Activated naive CD4-positive, alpha-beta T cell treated with anti-CD3 and anti-CD28 coated beads, Interleukin-2, amount 50 U/mL, for 16 hours (primary cell): Measurements from ENCODE around the gene C8A.

Experiments
- DNase-seq: peaks from one replicate; pipeline ENCODE4 v3.0.0-alpha.2; 2020

C8A gene

DNA sequence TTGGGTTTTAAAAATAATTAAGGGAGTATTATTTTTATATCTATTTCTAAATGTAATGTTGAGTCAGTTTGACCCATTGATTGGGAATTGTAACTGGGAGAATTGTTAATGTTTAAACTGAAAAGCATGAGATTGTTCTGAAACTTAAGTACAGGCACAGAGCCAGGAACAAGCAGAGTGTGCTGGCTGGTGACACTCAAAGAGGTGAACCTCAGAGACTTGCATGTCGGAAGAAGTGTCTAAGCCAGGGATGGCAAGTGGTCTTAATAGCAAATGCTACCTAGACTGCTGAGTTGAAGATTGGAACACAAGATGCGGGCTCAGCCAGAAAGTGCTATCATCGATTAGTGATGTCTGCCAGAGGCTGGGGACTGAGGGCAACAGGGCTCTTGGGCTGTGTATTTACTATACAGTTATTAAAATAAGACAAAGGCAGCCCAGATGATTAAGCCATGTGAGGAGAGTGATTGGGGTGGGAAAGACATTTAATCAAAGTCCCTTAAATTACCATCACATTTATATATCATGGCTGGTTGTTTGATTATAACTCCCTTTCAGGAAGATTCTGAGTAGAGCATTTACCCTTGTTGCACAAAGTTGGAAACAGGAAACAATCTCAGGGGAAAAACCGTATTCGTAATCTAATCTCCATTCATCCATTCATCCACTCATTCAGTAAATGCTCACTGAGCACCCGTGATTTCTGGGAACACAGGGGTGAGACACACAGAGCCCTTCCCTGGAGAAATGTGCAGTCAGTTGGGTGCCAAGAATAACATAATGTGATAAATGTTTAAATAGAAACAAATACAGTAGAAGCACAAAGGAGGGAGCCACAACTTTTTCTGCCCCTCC lies 42.8 kb downstream of the C8A start:
- no peak for DNase-seq

DNA sequence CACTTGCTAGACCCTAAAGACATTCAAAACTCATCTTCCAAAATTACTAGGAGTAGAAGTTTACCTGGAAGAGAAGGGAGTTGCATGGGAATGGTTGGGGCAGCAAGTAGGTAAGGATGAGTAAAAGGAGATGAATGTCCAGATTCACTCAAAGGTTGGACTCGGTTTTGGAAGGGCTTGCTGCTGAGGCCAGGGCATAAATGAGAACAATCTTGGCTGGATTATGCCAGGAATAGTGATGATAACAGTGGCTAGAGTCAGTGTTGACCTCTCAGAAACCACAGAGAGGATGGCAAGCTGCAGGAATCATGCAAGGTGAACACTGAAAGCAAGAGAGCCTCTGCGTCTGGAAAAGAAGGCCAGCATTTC lies 43.4 kb downstream of the C8A start:
- no peak for DNase-seq

DNA sequence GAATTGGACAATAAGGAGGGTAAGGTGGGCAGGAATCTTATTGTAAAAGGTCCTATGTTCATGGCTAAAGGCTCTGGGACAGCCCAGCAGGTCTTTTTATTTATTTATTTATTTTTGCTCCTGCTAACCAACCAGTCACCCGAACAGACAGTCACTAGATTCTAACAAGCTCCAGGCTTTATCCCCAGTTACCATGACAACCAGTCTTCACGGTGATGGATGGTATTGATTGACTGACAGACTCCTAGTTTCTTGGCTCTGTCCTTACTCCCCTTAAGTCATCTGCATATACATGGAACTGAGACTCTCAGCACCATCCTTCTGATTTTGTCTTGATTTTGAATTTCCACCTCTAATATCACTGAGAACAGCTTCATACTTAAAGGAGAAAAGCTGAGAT lies 44.3 kb downstream of the C8A start:
- no peak for DNase-seq

DNA sequence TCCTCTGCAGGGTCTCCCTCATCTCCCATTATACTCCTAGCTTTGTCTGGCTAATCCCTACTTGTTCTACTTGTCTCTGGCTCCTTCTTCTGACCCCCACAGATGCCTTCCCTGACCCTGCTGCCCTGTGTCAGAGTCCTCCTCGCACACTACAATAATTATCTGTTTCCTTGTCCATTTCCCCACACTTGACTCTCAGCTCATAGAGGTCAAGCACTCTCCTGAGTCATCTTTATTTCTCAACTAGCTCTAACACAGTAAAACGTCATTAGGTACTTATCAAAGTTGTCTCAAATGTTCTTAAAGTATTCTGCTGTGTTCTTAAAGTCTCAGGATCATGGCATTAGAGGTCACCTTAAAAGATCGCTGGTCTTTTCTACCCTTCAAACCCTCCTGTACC lies 47.1 kb downstream of the C8A start:
- no peak for DNase-seq

DNA sequence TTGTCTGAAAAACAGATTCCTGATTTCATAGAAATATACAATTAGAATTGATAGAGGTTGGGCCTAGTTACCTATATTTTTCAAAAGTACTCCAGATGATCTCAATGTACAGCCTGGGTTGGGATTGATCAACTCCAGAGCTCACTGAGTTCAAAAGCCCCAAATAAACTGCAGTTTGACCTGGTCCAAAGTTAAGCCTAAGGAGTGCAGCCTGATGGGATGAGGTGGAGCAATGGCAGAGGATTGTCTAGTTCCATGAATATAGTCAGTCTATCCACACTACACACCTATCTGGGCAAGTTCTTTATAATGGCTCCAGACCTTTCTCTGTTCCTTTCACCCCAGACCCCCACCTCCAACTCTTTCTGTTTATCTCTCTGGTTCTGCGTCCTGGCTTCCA lies 49.2 kb downstream of the C8A start:
- DNase-seq = no peak

DNA sequence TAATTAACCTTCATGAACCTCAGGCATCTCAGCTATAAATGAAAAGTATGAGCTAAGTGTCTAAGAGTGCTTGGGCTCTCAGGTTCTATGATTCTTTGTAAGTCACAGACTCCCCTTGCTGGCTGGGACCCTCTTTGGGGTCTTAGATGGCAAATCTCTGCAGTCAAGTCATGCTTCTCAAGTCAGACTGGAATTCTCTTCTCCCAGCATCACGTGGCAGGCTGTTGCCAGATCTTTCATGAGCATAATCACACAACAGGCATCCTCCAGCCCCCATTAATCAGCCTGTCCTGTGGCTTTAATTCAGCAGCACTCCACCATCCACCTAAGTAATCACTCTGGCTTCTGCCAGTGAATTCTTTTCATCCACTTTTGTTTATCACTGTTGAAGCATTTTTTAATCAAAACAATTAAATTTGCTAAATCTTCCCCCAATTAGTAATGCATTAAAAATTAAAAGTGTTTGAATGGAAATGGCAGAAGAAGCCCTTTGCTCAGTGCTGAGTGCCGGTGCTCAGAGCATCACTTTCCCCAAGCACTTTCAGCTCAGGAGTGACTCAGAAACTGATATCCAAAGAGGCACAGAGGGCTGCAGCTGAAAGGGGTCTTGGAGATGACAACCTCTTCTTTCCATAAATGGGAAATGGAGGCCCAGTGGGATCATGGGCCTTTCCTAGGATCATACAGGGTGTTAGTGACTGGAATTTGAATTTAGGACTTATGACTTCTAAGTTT lies 50.2 kb downstream of the C8A start:
- DNase-seq = no peak

DNA sequence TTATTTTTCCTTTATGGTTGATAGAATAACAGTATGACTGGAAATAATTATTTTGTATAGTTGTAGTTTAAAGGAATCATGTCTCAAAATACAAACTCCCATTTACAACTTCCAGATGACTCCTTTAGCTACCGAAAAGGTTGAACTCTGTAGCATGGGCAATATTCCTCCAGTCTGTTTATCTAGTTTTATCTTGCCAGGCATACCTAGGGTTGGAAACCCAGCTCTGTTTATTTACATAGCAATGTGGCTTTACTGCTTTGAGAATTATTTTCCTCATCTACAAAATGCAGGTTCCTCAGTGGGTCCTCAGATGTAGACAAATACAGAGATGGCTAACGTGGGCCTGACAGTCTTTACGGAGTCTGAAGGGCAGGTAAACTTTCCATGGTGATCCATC lies 51.1 kb downstream of the C8A start:
- DNase-seq = no peak

DNA sequence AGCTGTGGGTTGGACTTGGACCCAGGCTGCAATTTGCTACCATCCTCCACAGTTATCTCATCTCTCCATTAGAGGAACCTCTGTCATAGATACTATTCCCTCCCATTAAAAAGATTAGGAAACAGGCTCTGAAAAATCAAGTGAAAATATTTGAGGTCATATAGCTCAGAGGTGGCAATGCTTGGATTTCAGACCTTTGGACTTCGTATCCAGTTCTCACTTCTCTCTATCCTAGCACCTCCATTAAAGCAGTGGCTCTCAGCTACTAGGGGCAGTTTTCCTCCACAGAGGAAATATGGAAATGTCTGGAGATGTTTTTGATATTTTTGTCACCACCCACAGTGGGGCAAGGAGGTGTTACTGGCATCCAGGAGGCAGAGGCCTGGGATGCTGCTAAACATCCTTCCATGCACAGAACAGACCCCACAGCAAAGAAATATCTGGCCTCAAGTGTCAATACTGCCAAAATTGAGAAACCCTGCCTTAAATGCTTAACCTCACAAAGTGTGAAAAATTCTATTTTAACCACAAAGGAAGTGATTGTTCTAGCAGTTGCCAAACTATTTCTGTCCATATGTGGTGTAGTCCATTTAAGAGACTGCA lies 54.1 kb downstream of the C8A start:
- no peak for DNase-seq

DNA sequence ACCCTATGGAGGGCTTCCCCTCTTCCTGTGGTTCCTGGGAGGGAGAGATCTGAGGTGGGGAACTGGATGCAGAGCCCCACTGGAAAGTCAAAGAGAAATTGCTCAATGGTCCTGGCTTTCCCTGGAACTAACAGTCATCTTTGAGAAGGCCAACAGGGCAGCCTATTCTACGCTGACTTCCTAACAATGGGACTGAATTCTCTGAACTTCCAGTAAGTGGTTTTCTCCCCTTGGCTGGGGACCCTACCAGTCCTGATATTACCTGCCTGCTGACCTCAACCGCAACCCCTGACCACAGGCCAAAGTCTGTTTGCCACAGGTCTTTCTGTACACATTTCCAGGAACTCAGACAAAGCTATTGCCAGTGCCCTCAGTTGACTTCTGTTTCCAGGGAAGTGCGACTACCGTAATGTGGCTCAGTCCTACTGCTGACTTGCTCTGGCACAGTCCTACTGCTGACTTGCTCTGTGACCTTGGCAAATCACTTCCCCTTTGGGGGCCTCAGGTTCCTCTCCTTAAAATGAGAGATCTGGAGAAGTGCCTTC lies 55.9 kb downstream of the C8A start:
- DNase-seq = no peak

DNA sequence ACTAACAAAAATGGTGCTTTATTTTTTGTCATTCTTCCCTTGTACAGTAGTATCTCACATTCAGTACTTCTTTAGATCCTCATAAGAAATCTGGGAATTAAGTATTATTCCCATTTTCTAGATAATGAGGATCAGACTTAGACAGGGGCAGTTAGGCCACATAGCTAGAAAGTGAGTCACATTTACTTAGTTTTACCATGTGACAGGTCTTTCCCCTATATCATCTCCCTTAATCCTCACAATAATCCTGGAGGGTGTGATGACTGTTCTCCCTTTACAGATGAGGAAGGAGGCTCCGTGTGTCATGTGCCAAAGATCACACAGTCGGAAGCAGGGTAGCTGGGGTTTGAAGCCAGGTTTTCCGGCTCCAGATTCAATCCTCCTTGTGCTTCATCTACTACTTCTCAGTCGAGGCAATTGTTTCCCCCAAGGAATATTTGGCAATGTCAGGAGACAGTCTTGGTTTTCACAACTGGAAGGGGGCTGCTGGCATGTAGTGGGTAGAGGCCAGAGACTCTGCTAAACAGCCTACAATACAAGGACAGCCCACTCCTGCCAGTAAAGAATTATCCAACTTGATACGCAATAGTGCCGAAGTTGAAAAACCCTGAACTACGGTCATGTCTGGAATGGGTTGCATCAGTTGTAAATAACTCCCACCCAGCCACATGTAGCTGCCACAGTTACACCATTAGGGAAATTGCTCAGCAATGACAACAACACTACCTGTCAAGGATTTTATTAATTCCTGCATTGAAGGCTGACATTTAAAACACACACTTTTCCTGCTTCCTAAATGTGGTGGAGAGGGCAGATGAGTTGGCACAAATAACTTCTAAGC lies 56.7 kb downstream of the C8A start:
- no peak for DNase-seq

DNA sequence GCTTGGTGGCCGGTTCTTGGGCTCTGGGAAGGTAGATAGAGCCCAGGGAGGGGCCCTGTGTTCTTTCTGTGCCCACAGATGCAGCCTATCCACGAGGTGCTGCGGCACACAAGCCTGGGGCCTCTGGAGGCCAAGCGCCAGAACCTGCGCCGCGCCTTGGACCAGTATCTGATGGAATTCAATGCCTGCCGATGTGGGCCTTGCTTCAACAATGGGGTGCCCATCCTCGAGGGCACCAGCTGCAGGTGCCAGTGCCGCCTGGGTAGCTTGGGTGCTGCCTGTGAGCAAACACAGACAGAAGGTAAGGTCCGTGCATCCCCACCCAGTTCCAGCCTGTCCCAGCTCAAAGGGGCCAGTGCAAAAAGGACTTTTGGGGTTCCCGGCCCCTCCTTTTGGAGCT lies 57.7 kb downstream of the C8A start:
- DNase-seq = no peak

DNA sequence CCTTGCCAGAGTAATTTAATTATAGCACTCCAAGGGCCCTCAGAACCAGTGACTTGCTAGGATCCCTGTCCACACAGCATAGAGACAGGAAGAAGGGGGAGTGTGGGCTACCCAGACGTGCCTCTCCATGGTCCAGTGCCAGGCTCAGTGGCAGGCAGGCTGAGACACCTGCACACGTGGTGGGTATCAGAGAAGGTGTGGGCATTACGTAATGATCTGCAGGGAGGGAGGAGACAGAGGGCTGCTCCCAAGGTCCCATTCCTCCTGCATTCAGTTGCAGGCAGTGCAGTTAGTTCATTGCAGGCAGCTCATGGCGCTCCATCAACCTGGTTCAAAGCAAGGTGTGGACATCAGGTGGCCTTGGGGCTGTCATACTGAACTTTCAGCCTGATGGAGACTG lies 61.4 kb downstream of the C8A start:
- no peak for DNase-seq

DNA sequence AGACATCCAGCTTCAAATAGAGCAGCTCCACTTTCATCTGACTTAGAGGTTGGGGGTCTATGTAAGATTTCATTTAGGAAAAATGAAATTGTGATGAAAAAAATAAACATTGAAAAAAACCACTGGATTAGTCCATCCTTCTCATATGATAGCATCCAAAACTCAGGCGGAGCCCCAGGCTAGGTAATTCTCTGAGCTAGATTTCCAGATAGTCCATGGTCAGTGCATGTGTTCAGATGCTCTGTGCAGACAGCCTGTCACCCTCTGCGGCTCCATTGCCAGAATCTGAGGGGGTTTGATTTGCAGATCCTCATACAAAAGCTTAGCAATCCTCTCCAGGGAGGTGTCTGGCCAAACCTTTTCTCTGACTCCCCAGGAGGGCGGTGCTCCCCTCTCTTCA lies 62.0 kb downstream of the C8A start:
- DNase-seq = no peak

DNA sequence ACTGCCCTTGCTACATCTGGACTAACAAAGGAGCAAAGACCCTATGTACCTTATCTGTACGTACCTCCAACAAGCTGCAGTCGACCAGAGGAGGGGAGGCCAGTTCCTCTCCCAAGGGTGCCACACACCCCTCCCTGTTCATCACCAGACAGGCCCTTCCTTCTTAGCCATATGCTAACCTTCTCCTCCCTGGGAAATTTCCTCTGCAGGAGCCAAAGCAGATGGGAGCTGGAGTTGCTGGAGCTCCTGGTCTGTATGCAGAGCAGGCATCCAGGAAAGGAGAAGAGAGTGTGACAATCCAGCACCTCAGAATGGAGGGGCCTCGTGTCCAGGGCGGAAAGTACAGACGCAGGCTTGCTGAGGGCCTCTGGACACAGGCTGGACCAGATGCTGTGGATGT lies 62.8 kb downstream of the C8A start:
- no peak for DNase-seq

DNA sequence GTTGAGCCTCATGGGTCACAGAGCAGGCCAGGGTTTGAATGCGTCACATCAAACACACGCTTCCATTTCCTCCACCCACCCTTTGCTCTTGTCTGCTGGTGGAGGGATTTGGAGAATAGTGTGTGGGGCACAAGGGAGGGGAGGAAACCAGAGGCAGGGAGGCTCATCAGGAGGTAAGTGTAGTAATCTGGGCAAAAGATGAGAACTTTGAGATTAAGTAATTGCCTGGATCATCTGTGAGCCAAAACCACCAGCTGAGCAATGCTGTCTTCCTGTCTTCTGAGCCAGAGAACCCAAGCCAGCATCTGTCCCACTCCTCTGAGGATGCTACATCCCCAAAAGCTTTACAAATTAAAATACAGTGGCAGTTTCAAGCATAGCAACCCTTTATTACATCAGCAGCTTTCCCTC lies 66.0 kb downstream of the C8A start:
- DNase-seq = no peak

DNA sequence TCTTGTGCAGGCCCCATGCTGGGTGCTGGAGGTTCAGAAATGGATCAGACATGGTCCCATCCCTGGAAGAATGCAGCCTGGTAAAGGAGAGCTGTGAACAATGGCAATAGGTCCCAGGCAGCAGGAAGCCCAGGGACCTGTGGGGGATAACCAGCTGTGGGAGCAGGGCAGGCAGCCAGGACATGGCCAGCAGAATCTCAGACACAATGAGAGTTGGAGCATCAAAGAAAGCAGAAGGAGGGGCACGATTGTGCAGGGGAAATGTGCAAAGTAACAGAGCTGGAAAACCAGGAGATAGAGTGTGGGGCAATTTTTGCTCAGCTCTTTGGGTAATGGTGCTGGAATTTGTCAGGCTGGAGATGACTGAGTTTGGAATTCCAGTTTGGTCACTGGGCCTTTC lies 66.9 kb downstream of the C8A start:
- DNase-seq = no peak

DNA sequence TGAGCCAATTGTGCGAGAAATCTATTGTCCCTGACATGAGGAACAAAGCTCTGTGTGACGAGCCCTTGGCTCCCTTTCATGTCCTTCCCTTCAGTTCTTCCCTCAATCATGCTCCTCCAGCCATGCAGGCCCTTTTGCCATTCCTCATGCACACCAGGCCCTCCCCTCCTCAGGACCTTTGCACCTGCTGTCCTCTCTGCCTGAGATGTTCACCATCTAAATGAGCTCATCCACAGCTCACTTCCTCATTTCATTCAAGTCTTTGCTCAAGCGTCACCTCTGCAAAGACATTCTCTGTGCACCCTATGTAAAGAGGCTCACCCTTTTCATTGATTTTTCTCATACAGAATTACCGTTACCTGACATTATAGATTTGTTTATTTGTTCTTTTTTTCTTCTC lies 67.5 kb downstream of the C8A start:
- no peak for DNase-seq

DNA sequence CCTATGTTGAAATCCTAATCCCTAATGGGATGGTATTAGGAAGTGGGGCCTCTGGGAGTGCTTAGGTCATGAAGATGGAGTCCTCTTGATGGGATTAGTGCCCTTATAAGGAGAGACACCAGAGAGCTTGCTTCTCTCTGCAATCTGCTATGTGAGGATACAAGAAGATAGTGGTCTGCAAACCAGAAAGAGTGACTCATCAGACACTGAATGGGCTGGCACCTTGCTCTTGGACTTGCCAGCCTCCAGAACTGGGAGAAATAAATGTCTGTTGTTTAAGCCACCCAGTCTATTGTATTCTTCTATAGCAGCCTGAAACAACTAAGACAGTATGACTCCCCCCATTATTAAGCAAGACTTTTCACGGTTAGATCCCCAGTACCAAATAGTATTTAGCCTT lies 67.9 kb downstream of the C8A start:
- no peak for DNase-seq

DNA sequence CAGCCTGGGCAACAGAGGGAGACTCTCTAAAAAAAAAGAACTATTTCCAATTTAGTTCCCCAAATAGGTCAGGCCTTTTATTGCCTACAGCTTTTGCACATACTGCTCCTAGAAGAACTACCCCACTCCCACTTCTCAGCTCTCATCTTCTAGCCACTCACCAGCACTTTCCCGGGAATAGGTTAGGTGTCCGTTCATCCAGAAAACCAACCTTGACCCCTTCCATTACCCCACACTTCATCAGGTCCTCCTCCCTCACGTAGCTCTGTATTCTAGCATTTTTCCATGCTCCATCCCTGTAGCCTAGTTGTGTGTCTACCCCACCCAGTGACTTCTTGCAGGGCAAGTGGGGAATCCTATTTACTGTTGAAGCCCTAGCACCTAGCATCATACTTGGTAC lies 68.6 kb downstream of the C8A start:
- no peak for DNase-seq

DNA sequence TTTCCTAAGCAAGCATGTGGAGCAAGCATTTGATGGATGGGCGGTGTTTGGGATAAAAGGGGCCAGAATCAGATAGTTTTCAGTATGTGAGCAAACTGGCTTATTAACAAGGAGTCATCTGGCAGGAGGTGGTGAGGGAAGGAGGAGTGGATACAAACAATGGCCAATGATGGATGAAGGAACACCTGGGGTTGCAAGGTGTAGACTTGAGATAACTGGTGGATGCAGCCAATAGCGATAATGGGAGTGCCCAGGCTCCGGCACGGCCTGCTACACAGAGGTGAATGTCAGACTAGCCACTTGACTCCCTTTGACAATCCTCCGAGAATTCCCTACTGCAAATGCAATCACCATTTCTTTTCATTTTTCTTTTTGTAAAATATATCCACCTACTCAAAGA lies 69.5 kb downstream of the C8A start:
- no peak for DNase-seq

DNA sequence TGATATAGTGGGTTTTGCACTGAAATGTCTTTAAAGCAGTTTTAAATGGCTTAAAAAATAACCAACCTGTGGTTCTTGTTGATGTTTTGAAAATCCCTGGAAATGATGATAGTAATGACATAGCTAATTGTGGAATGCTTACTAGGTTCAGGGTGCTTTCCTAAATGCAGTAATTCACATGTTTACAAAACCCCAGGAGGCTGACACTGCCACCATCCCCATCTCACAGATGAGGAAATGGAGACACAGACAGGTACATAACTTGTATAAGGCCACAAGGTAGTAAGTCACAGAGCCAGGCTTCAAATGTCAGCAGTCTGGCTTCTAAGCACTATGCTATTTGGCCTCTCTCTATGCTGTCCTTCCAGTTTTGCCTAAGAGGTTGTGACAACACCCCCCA lies 70.6 kb downstream of the C8A start:
- no peak for DNase-seq

DNA sequence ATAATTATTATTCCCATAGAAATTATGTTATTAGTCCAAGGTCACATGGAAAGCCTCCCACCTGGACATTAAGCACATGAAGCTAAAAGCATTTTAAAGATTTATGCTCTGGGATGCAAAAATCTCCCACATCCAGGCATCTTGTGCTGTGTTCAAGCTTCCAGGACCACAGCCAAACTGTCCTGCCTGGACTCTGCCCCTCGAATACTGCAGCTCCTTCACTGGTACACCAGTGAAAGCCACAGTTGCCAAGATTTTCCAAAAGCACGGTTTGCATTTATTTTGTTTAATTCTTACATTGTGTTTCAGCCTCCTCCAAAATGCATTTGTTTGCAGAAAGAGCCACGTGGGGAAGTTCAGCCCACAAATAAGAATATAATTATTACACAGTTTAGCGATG lies 72.6 kb downstream of the C8A start:
- DNase-seq = no peak

DNA sequence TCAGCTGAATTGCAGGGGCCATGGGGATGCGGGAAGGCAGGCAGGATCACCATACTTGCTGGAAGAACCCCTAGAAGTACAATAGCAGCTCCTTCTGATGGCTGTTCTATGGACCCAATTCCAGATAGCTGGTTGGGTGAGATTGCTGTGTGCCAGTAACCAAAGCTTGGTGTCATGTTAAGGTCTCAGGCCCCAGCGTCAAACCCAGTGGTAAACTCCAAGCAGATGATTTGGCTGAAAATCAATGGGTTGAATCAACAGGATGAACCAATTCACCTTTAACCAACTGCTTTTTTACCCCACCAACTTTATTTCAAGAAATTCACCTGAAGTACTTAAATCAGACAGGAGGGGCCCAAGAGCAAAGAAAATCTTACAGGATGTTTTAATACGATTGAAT lies 73.4 kb downstream of the C8A start:
- DNase-seq = no peak
